ENCODE measurements around the gene CTDSP2. TPM values are rescaled to one million over a fixed set of nuclear protein-coding genes. Genes with fewer than 3 reads are reported as not detected.
"Not testable (repeated sequence)": the region's sequence is repeated elsewhere in the genome, so short reads cannot be mapped to it uniquely, and the experiment has no call there.

Gene CTDSP2
- polyA plus RNA-seq, 6 donors from 2014 or later: 44.3 to 65.3 (median 53.2) TPM

- Mint-ChIP-seq H3K9me3 (peaks cover 0 to 13% (median 7%) of the 10 kb centered on the region in 7 donors), H3K27ac (peak overlapping the region in 2 of 6 donors; percentile 10 to 11)
- no peak for ATAC-seq (ENCODE audit: low read depth in 2 of 2)
Measured at GRCh38 chr12:57888409-57889157, 42.1 kb upstream of the CTDSP2 start.

GRCh38 chr12:57887631-57888408 is 41.3 kb upstream of the CTDSP2 start:
- H3K4me1 Mint-ChIP-seq: peaks cover 6 to 8% (median 6%) of the 10 kb centered on the region in 3 donors
- H3K27me3 Mint-ChIP-seq: peaks cover 0 to 3% (median 0%) of the 10 kb centered on the region in 3 donors
- no peak overlapping the region for H3K27ac Mint-ChIP-seq
- H3K9me3 Mint-ChIP-seq: peaks cover 0 to 17% (median 9%) of the 10 kb centered on the region in 7 donors
- peaks cover 0 to 8% of the 10 kb centered on the region in 2 donors for H3K36me3 Mint-ChIP-seq
- ATAC-seq (ENCODE audit: low read depth in 2 of 2) (no peak), DNase-seq (no peak)
- H3K4me3 Mint-ChIP-seq: no peak overlapping the region

More at GRCh38 chr12:57888409-57889157, 42.1 kb upstream of the CTDSP2 start:
- no peak for DNase-seq
- H3K36me3 Mint-ChIP-seq: peaks cover 0 to 5% of the 10 kb centered on the region in 2 donors
- no peak overlapping the region for H3K4me3 Mint-ChIP-seq
- peaks cover 0 to 3% (median 0%) of the 10 kb centered on the region in 3 donors for H3K27me3 Mint-ChIP-seq
- peaks cover 6 to 8% (median 8%) of the 10 kb centered on the region in 3 donors for H3K4me1 Mint-ChIP-seq

DNA sequence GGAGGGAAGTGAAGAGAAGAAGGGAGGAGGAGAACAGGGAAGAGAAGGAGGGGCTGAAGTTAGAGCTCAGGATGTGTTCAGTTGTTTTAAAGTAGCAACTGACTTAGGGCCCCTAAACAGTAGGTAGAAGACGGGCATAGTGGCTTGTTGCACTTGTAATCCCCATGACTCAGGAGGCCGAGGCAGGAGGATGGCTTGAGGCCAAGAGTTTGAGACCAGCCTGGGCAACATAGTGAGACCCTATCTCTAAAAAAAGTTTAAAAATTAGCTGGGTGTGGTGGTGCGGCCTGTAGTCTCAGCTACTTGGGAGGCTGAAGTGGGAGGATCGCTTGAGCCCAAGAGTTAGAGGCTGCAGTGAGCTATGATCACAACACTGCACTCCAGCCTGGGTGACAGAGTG is 40.4 kb upstream of the CTDSP2 start:
- H3K27me3 Mint-ChIP-seq; H3K4me1 Mint-ChIP-seq; ATAC-seq (ENCODE audit: low read depth in 2 of 2); H3K4me3 Mint-ChIP-seq; DNase-seq; H3K36me3 Mint-ChIP-seq: not testable (repeated sequence)
- peak overlapping the region in 1 of 6 donors; percentile 51 for H3K27ac Mint-ChIP-seq
- peaks cover 0 to 17% (median 11%) of the 10 kb centered on the region in 7 donors for H3K9me3 Mint-ChIP-seq

GRCh38 chr12:57886542-57886941 is 40.0 kb upstream of the CTDSP2 start:
- peak overlapping the region in 1 of 6 donors; percentile 51 for H3K27ac Mint-ChIP-seq
- no peak for ATAC-seq (ENCODE audit: low read depth in 2 of 2)

GRCh38 chr12:57885207-57885606 is 38.7 kb upstream of the CTDSP2 start:
- DNase-seq (no peak), ATAC-seq (ENCODE audit: low read depth in 2 of 2) (no peak)
- no peak overlapping the region for H3K4me3 Mint-ChIP-seq
- H3K27me3 Mint-ChIP-seq: peaks cover 0 to 4% (median 3%) of the 10 kb centered on the region in 3 donors
- no peaks in the 10 kb centered on the region for H3K4me1 Mint-ChIP-seq
- no peak overlapping the region for H3K27ac Mint-ChIP-seq
- H3K36me3 Mint-ChIP-seq: peaks cover 0 to 8% of the 10 kb centered on the region in 2 donors
- peaks cover 0 to 17% (median 11%) of the 10 kb centered on the region in 7 donors for H3K9me3 Mint-ChIP-seq

More at GRCh38 chr12:57886542-57886941, 40.0 kb upstream of the CTDSP2 start:
- no peaks in the 10 kb centered on the region for H3K4me1 Mint-ChIP-seq
- no peak for DNase-seq
- H3K36me3 Mint-ChIP-seq: peaks cover 0 to 8% of the 10 kb centered on the region in 2 donors
- peaks cover 0 to 4% (median 3%) of the 10 kb centered on the region in 3 donors for H3K27me3 Mint-ChIP-seq
- H3K4me3 Mint-ChIP-seq: no peak overlapping the region
- peaks cover 0 to 17% (median 11%) of the 10 kb centered on the region in 7 donors for H3K9me3 Mint-ChIP-seq

- Mint-ChIP-seq H3K27ac (no peak overlapping the region), H3K4me3 (no peak overlapping the region), H3K27me3 (peaks cover 0 to 4% (median 3%) of the 10 kb centered on the region in 3 donors), H3K36me3 (peaks cover 0 to 8% of the 10 kb centered on the region in 2 donors), H3K9me3 (peaks cover 0 to 17% (median 11%) of the 10 kb centered on the region in 7 donors), H3K4me1 (no peaks in the 10 kb centered on the region)
- DNase-seq (no peak), ATAC-seq (ENCODE audit: low read depth in 2 of 2) (no peak)
Measured at GRCh38 chr12:57883700-57884099, 37.2 kb upstream of the CTDSP2 start.

GRCh38 chr12:57883057-57883456 is 36.5 kb upstream of the CTDSP2 start:
- no peaks in the 10 kb centered on the region for H3K4me1 Mint-ChIP-seq
- H3K36me3 Mint-ChIP-seq: peaks cover 0 to 8% of the 10 kb centered on the region in 2 donors
- peaks cover 0 to 17% (median 11%) of the 10 kb centered on the region in 7 donors for H3K9me3 Mint-ChIP-seq
- H3K4me3 Mint-ChIP-seq: no peak overlapping the region
- peaks cover 0 to 4% (median 3%) of the 10 kb centered on the region in 3 donors for H3K27me3 Mint-ChIP-seq
- ATAC-seq (ENCODE audit: low read depth in 2 of 2): no peak
- H3K27ac Mint-ChIP-seq: no peak overlapping the region
- no peak for DNase-seq

- ATAC-seq (ENCODE audit: low read depth in 2 of 2) (no peak), DNase-seq (no peak)
- Mint-ChIP-seq H3K4me3 (no peak overlapping the region), H3K9me3 (peaks cover 0 to 17% (median 11%) of the 10 kb centered on the region in 7 donors), H3K4me1 (no peaks in the 10 kb centered on the region), H3K27ac (peak overlapping the region in 1 of 6 donors; percentile 30), H3K27me3 (peaks cover 0 to 6% (median 4%) of the 10 kb centered on the region in 3 donors), H3K36me3 (peaks cover 0 to 8% of the 10 kb centered on the region in 2 donors)
Measured at GRCh38 chr12:57882575-57882974, 36.0 kb upstream of the CTDSP2 start.

GRCh38 chr12:57881475-57881874 is 34.9 kb upstream of the CTDSP2 start:
- peaks cover 0 to 8% of the 10 kb centered on the region in 2 donors for H3K36me3 Mint-ChIP-seq
- no peak overlapping the region for H3K4me3 Mint-ChIP-seq
- H3K9me3 Mint-ChIP-seq: peaks cover 0 to 17% (median 11%) of the 10 kb centered on the region in 7 donors
- ATAC-seq (ENCODE audit: low read depth in 2 of 2): no peak
- peaks cover 0 to 9% (median 4%) of the 10 kb centered on the region in 3 donors for H3K27me3 Mint-ChIP-seq
- DNase-seq: no peak
- no peak overlapping the region for H3K27ac Mint-ChIP-seq
- peaks cover 0 to under 1% (median 0%) of the 10 kb centered on the region in 3 donors for H3K4me1 Mint-ChIP-seq

- H3K27ac Mint-ChIP-seq; ATAC-seq (ENCODE audit: low read depth in 2 of 2); H3K4me1 Mint-ChIP-seq; H3K4me3 Mint-ChIP-seq; H3K27me3 Mint-ChIP-seq; H3K36me3 Mint-ChIP-seq; DNase-seq: not testable (repeated sequence)
- peaks cover 0 to 15% (median 10%) of the 10 kb centered on the region in 7 donors for H3K9me3 Mint-ChIP-seq
Measured at GRCh38 chr12:57881035-57881434, 34.5 kb upstream of the CTDSP2 start.

- H3K4me3 Mint-ChIP-seq: no peak overlapping the region
- no peaks in the 10 kb centered on the region for H3K36me3 Mint-ChIP-seq
- H3K27me3 Mint-ChIP-seq: peaks cover 0 to 9% (median 4%) of the 10 kb centered on the region in 3 donors
- ATAC-seq (ENCODE audit: low read depth in 2 of 2): no peak
- DNase-seq: no peak
- peak overlapping the region in 1 of 6 donors; percentile 68 for H3K27ac Mint-ChIP-seq
- H3K4me1 Mint-ChIP-seq: peaks cover 7 to 8% (median 7%) of the 10 kb centered on the region in 3 donors
- peaks cover 0 to 4% (median 0%) of the 10 kb centered on the region in 7 donors for H3K9me3 Mint-ChIP-seq
Measured at GRCh38 chr12:57877876-57878275, 31.3 kb upstream of the CTDSP2 start.

GRCh38 chr12:57875753-57876547 is 29.4 kb upstream of the CTDSP2 start:
- no peak for ATAC-seq (ENCODE audit: low read depth in 2 of 2)
- peaks cover 0 to 17% (median 10%) of the 10 kb centered on the region in 3 donors for H3K27me3 Mint-ChIP-seq
- no peaks in the 10 kb centered on the region for H3K36me3 Mint-ChIP-seq
- H3K4me3 Mint-ChIP-seq: no peak overlapping the region
- H3K27ac Mint-ChIP-seq: no peak overlapping the region
- H3K4me1 Mint-ChIP-seq: peaks cover 7 to 8% (median 7%) of the 10 kb centered on the region in 3 donors
- no peak for DNase-seq
- H3K9me3 Mint-ChIP-seq: peaks cover 0 to 1% (median 0%) of the 10 kb centered on the region in 7 donors

Data from naive B cell (primary cell).